CD14-positive monocyte (primary cell): ENCODE results near the gene SDCBP2. TPM values are rescaled to one million over a fixed set of nuclear protein-coding genes. Genes with fewer than 3 reads are reported as not detected.
A peak's percentile ranks its signal among the peaks of the same experiment; 100 is the strongest.

Experiments
- DNase-seq, 3 donors: peaks; one replicate each; pipeline ENCODE4 v3.0.0-alpha.2; 2011 to 2022
- H2AFZ ChIP-seq: 2 replicates; pipeline ENCODE4 v1.6.0; 2012; ENCODE audit warnings: mild to moderate bottlenecking, low read depth, low read length, inconsistent platforms; ENCODE audit not compliant: insufficient read depth, poor library complexity, severe bottlenecking
- H3K27ac ChIP-seq, 2 donors: 1 replicate in 1 of 2; 2 replicates in 1 of 2; pipeline ENCODE4 v1.5.1; 2012 to 2013; ENCODE audit warnings: low read length in 2 of 2, control low read depth in 1 of 2, inconsistent platforms in 1 of 2, low read depth in 1 of 2, mild to moderate bottlenecking in 1 of 2
- H3K27me3 ChIP-seq, 2 donors: one replicate each; pipeline versions ENCODE4 v1.6.0 to v1.6.1; 2011 to 2013; ENCODE audit warnings: low read length in 2 of 2; ENCODE audit not compliant: control insufficient read depth in 2 of 2, insufficient read depth in 2 of 2
- H3K36me3 ChIP-seq, 2 donors: replicated peaks in 1 of 2; 1 replicate in 1 of 2; 2 replicates in 1 of 2; pipeline versions ENCODE4 v1.5.1 to v1.6.1; 2012 to 2013; ENCODE audit warnings: low read length in 2 of 2, control low read depth in 1 of 2, inconsistent platforms in 1 of 2, mild to moderate bottlenecking in 1 of 2; ENCODE audit not compliant: insufficient read depth in 2 of 2, control insufficient read depth in 1 of 2
- H3K4me1 ChIP-seq, 2 donors: 1 replicate in 1 of 2; 2 replicates in 1 of 2; pipeline versions ENCODE4 v1.5.1 to v1.6.1; 2012 to 2013; ENCODE audit warnings: low read length in 2 of 2, control low read depth in 1 of 2, inconsistent platforms in 1 of 2, mild to moderate bottlenecking in 1 of 2, moderate library complexity in 1 of 2; ENCODE audit not compliant: insufficient read depth in 2 of 2, control insufficient read depth in 1 of 2
- H3K4me2 ChIP-seq: replicated peaks from 2 replicates; pipeline ENCODE3; 2012; ENCODE audit warnings: low read length, moderate library complexity, mild to moderate bottlenecking; ENCODE audit not compliant: poor library complexity, severe bottlenecking; ENCODE audit errors: extremely low read depth
- H3K4me3 ChIP-seq, 3 experiments: fragments of 200-600 bp in 1 of 3; sonication (generic) in 1 of 3; replicated peaks in 1 of 3; 1 replicate in 2 of 3; 2 replicates in 1 of 3; pipeline ENCODE4 v1.5.1; 2011 to 2013; ENCODE audit warnings: low read length in 3 of 3, mild to moderate bottlenecking in 3 of 3, control low read depth in 2 of 3, low read depth in 2 of 3, inconsistent platforms in 1 of 3, moderate library complexity in 1 of 3
- H3K79me2 ChIP-seq: 2 replicates; pipeline ENCODE4 v1.6.0; 2012; ENCODE audit warnings: mild to moderate bottlenecking, control low read depth, inconsistent platforms, low read length, moderate library complexity; ENCODE audit not compliant: insufficient read depth
- H3K9ac ChIP-seq: 2 replicates; pipeline ENCODE4 v1.6.0; 2017; ENCODE audit warnings: low read length, mild to moderate bottlenecking; ENCODE audit not compliant: insufficient read depth, poor library complexity, severe bottlenecking
- H3K9me3 ChIP-seq, 2 donors: replicated peaks in 1 of 2; 1 replicate in 1 of 2; 2 replicates in 1 of 2; pipeline versions ENCODE4 v1.5.1 to v1.6.1; 2012 to 2013; ENCODE audit warnings: low read length in 2 of 2, control low read depth in 1 of 2; ENCODE audit not compliant: control insufficient read depth in 1 of 2, insufficient read depth in 1 of 2
- H4K20me1 ChIP-seq: 2 replicates; pipeline ENCODE4 v1.6.0; 2012; ENCODE audit warnings: mild to moderate bottlenecking, low read length, control low read depth, moderate library complexity; ENCODE audit not compliant: insufficient read depth
- H3K27ac Mint-ChIP-seq, 7 donors: one replicate each; pipeline ENCODE4 v1.8.0; 2020; ENCODE audit warnings: mild to moderate bottlenecking in 7 of 7, mixed read lengths in 7 of 7, moderate library complexity in 6 of 7, inconsistent platforms in 2 of 7
- H3K27me3 Mint-ChIP-seq, 3 donors: one replicate each; pipeline ENCODE4 v1.8.0; 2021 to 2022; ENCODE audit warnings: low read depth in 3 of 3, mild to moderate bottlenecking in 3 of 3, mixed read lengths in 3 of 3, moderate library complexity in 3 of 3, inconsistent platforms in 1 of 3
- H3K36me3 Mint-ChIP-seq, 2 donors: one replicate each; pipeline ENCODE4 v1.8.0; 2020; ENCODE audit warnings: mixed read lengths in 2 of 2, inconsistent platforms in 1 of 2, mild to moderate bottlenecking in 1 of 2
- H3K4me1 Mint-ChIP-seq: one replicate; pipeline ENCODE4 v1.8.0; 2020; ENCODE audit warnings: mild to moderate bottlenecking, mixed read lengths
- H3K4me3 Mint-ChIP-seq, 2 donors: one replicate each; pipeline ENCODE4 v1.8.0; 2020; ENCODE audit warnings: mild to moderate bottlenecking in 2 of 2, mixed read lengths in 2 of 2, moderate library complexity in 1 of 2
- H3K9me3 Mint-ChIP-seq, 7 donors: one replicate each; pipeline ENCODE4 v1.8.0; 2020 to 2022; ENCODE audit warnings: mixed read lengths in 7 of 7, mild to moderate bottlenecking in 6 of 7, moderate library complexity in 6 of 7, inconsistent platforms in 2 of 7
- WGBS: methylation state at CpG from one replicate; pipeline ENCODE4 v1.1.5; 2013; ENCODE audit warnings: missing lambda C conversion rate; ENCODE audit not compliant: insufficient coverage; 5-methylcytosine and 5-hydroxymethylcytosine counted together
- intact Hi-C, 2 donors: fragments of 100-400 bp; cut with micrococcal nuclease; formaldehyde crosslinking; loops; one replicate each; pipeline versions ENCODE4 v1.15.0 to v1.15.1; 2023
- polyA plus RNA-seq, 3 donors: library from polyadenylated mRNA; depleted of rRNA in 1 of 3; unstranded in 2 of 3; stranded (reverse) in 1 of 3; fragments of 300-500 nt in 2 of 3; fragments of >200 nt in 1 of 3; fragmentation: Illumina TruSeq in 2 of 3; gene quantifications; 1 replicate in 2 of 3; 2 replicates in 1 of 3; pipeline ENCODE4 v1.2.3, GENCODE V29; 2012 to 2021
- TF ChIP-seq, protein P1 (sequence below): fragments of 200-600 bp; IDR thresholded peaks from one replicate; pipeline ENCODE4 v1.8.0; 2022; ENCODE audit warnings: antibody characterized with exemption, mild to moderate bottlenecking

The SDCBP2 gene
- polyA plus RNA-seq, 3 donors = 0.69 to 1.0 (median 0.71) TPM

DNA sequence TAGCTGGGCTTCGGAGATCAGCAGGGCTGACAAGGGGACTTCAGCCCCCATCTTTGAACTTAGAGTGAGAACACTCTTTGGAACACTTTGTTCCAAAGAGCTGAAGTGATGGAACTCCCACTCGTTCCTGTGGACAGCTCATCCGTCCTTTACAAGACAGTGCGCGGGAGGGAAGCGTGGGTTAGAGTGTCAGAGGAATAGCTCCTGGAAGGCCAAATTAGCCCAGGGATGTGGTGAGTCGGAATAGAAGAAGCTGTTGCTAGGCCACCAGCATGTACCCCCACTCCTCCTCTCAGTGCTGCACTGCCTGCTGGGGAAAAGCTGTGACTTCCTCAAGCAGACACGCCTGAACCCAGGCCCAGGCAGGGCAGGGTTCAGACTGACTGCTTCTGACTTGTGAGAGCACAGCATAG lies 1.7 kb downstream of the SDCBP2 start:
- Mint-ChIP-seq H3K4me1 (peaks cover 31% of the 10 kb centered on the region), H3K27me3 (peaks cover 0 to 1% (median 0%) of the 10 kb centered on the region in 3 donors), H3K9me3 (peaks cover 0 to 2% (median 0%) of the 10 kb centered on the region in 7 donors), H3K4me3 (peak overlapping the region in 1 of 2 donors; percentile 35), H3K36me3 (peaks cover 17 to 19% of the 10 kb centered on the region in 2 donors), H3K27ac (peak overlapping the region in 2 of 7 donors; percentile 74 to 77)
- 88% methylated on average over 1 of the region's 8 CpGs for WGBS
- Histone ChIP-seq H3K4me2 (no peak overlapping the region), H4K20me1 (peaks cover 12% of the 10 kb centered on the region), H3K27ac (peak overlapping the region in 1 of 2 donors; percentile 99), H3K27me3 (no peaks in the 10 kb centered on the region), H3K9me3 (no peaks in the 10 kb centered on the region), H2AFZ (no peak overlapping the region), H3K4me3 (no peak overlapping the region), H3K36me3 (no peaks in the 10 kb centered on the region), H3K4me1 (peaks cover 16 to 30% of the 10 kb centered on the region in 2 donors), H3K9ac (no peak overlapping the region), H3K79me2 (peaks cover 47% of the 10 kb centered on the region)
- no peak for DNase-seq
- intact Hi-C loops = loop anchor here (5.0 kb wide), 1 partner anchor 50 kb away; no protein-coding TSS in a partner anchor
- TF ChIP-seq, protein P1, sequence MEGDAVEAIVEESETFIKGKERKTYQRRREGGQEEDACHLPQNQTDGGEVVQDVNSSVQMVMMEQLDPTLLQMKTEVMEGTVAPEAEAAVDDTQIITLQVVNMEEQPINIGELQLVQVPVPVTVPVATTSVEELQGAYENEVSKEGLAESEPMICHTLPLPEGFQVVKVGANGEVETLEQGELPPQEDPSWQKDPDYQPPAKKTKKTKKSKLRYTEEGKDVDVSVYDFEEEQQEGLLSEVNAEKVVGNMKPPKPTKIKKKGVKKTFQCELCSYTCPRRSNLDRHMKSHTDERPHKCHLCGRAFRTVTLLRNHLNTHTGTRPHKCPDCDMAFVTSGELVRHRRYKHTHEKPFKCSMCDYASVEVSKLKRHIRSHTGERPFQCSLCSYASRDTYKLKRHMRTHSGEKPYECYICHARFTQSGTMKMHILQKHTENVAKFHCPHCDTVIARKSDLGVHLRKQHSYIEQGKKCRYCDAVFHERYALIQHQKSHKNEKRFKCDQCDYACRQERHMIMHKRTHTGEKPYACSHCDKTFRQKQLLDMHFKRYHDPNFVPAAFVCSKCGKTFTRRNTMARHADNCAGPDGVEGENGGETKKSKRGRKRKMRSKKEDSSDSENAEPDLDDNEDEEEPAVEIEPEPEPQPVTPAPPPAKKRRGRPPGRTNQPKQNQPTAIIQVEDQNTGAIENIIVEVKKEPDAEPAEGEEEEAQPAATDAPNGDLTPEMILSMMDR = no peak

DNA sequence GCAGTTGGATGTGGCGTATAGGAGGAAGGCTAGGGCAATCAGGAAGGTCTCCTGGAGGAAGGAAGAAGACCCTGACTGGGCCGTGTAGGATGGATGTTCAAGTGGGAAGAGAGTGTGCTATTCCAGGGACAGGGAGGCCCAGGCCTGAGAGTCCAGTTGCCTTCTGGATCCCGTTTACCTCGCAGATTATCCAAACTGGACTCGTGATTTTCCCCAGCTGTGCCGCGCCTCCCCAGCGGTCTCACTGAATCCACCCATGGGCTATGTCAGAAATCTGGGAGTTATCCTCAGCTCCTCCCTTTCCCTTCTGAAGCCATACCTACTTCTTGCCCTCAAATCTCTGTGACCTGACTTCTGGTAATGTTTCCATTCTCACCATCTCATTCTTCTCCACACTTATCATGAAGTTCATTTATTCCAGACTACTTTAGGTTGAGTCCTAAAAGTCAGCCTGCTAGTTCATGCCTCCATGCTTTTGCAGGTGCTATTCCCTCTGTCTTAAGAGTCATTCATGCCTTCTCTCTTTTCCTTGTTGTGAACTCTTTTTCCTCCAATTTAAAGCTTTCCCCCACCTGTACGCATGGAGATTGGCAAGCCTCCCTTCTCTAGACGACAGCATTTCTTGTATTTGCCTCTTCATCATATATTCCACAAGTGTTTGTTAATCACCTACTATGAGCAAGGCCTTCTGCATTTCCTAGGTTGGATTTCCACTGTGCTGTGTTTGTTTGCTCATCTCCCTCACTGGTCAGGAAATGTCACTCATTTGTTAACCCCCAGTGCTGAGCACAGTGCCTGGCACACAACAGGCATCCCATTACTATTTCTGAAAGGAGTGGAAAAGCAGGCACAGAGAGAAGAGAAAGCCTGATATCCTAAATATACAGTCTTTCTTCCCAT lies 2.7 kb downstream of the SDCBP2 start:
- H3K9ac ChIP-seq = peak overlapping the region; percentile 98
- 57% methylated on average over 9 of the region's 10 CpGs for WGBS
- Mint-ChIP-seq H3K36me3 (peaks cover 15 to 19% of the 10 kb centered on the region in 2 donors), H3K4me3 (no peak overlapping the region), H3K27me3 (peaks cover 0 to 3% (median 0%) of the 10 kb centered on the region in 3 donors), H3K4me1 (peaks cover 35% of the 10 kb centered on the region), H3K9me3 (no peaks in the 10 kb centered on the region), H3K27ac (no peak overlapping the region)
- H3K79me2 ChIP-seq = peaks cover 47% of the 10 kb centered on the region
- peak; percentile 31 to 50 (median 42) for DNase-seq
- H3K4me3 ChIP-seq = peak overlapping the region; percentile 66 to 85 (median 75)
- intact Hi-C loops = loop anchor here (5.0 kb wide), 1 partner anchor 51 kb away; no protein-coding TSS in a partner anchor
- no peaks in the 10 kb centered on the region for H3K36me3 ChIP-seq
- H3K27me3 ChIP-seq = no peaks in the 10 kb centered on the region
- TF ChIP-seq, protein P1 = no peak
- peaks cover 9% of the 10 kb centered on the region for H4K20me1 ChIP-seq
- no peaks in the 10 kb centered on the region for H3K9me3 ChIP-seq
- no peak overlapping the region for H2AFZ ChIP-seq
- peaks cover 16 to 30% of the 10 kb centered on the region in 2 donors for H3K4me1 ChIP-seq
- peak overlapping the region; percentile 81 for H3K4me2 ChIP-seq
- H3K27ac ChIP-seq = peak overlapping the region; percentile 92 to 99
